H9 (cell line): Measurements from ENCODE around the gene IRS4. TPM values are rescaled to one million over a fixed set of nuclear protein-coding genes. Genes with fewer than 3 reads are reported as not detected.
A peak's percentile ranks its signal among the peaks of the same experiment; 100 is the strongest.

Experiments
- DNase-seq: peaks from one replicate; pipeline ENCODE4 v3.0.0-alpha.2; 2017
- H2AFZ ChIP-seq: one replicate; pipeline ENCODE4 v1.6.1; 2013; ENCODE audit warnings: mild to moderate bottlenecking, low read length, control low read depth, moderate library complexity
- H2AK5ac ChIP-seq: 2 replicates; pipeline ENCODE4 v1.6.1; 2013; ENCODE audit warnings: low read length, control low read depth, mixed read lengths; ENCODE audit not compliant: insufficient read length
- H2BK120ac ChIP-seq: one replicate; pipeline ENCODE4 v1.6.1; 2013; ENCODE audit warnings: low read depth, mild to moderate bottlenecking, low read length, control low read depth, inconsistent platforms; ENCODE audit not compliant: poor library complexity, severe bottlenecking
- H2BK12ac ChIP-seq: 2 replicates; pipeline ENCODE4 v1.6.1; 2013; ENCODE audit warnings: low read length, control low read depth, mixed read lengths, low read depth; ENCODE audit not compliant: insufficient read length
- H2BK15ac ChIP-seq: 2 replicates; pipeline ENCODE4 v1.6.1; 2013; ENCODE audit warnings: low read depth, low read length, control low read depth
- H2BK20ac ChIP-seq: one replicate; pipeline ENCODE4 v1.6.1; 2013; ENCODE audit warnings: low read depth, mild to moderate bottlenecking, low read length, control low read depth, inconsistent platforms; ENCODE audit not compliant: poor library complexity, severe bottlenecking
- H2BK5ac ChIP-seq: 2 replicates; pipeline ENCODE4 v1.6.1; 2013; ENCODE audit warnings: low read length, control low read depth, mixed read lengths; ENCODE audit not compliant: insufficient read length
- H3K14ac ChIP-seq: 2 replicates; pipeline ENCODE4 v1.6.1; 2013; ENCODE audit warnings: low read length, control low read depth; ENCODE audit not compliant: insufficient read depth
- H3K18ac ChIP-seq: 2 replicates; pipeline ENCODE4 v1.6.1; 2013; ENCODE audit warnings: low read depth, mild to moderate bottlenecking, mixed read lengths, low read length, control low read depth; ENCODE audit not compliant: insufficient read length
- H3K23ac ChIP-seq: 2 replicates; pipeline ENCODE4 v1.6.1; 2013; ENCODE audit warnings: low read length, control low read depth, mixed read lengths, low read depth; ENCODE audit not compliant: insufficient read length
- H3K23me2 ChIP-seq: 2 replicates; pipeline ENCODE4 v1.6.1; 2013; ENCODE audit warnings: low read depth, mild to moderate bottlenecking, mixed read lengths, low read length, control low read depth; ENCODE audit not compliant: insufficient read length, poor library complexity, severe bottlenecking
- H3K27ac ChIP-seq: 2 replicates; pipeline ENCODE4 v1.5.1; 2013; ENCODE audit warnings: low read length, control low read depth, mixed read lengths, low read depth; ENCODE audit not compliant: insufficient read length
- H3K27me3 ChIP-seq: 2 replicates; pipeline ENCODE4 v1.6.1; 2013; ENCODE audit warnings: low read length, control low read depth, inconsistent platforms; ENCODE audit not compliant: insufficient read depth
- H3K4ac ChIP-seq: 2 replicates; pipeline ENCODE4 v1.6.1; 2013; ENCODE audit warnings: low read depth, mild to moderate bottlenecking, control low read depth, inconsistent platforms, low read length, moderate library complexity
- H3K4me1 ChIP-seq: 2 replicates; pipeline ENCODE4 v1.6.1; 2013; ENCODE audit warnings: low read length, control low read depth, inconsistent platforms; ENCODE audit not compliant: insufficient read depth
- H3K4me2 ChIP-seq: 2 replicates; pipeline ENCODE4 v1.6.1; 2013; ENCODE audit warnings: low read length, control low read depth, mixed read lengths; ENCODE audit not compliant: insufficient read length, insufficient read depth
- H3K56ac ChIP-seq: 2 replicates; pipeline ENCODE4 v1.6.1; 2013; ENCODE audit warnings: low read depth, mild to moderate bottlenecking, mixed read lengths, low read length, control low read depth; ENCODE audit not compliant: insufficient read length
- H3K79me1 ChIP-seq: 2 replicates; pipeline ENCODE4 v1.6.1; 2013; ENCODE audit warnings: low read depth, mild to moderate bottlenecking, moderate library complexity, low read length, control low read depth, inconsistent platforms; ENCODE audit not compliant: insufficient read depth, poor library complexity, severe bottlenecking
- H3K79me2 ChIP-seq: 2 replicates; pipeline ENCODE4 v1.6.1; 2013; ENCODE audit warnings: low read length, control low read depth, inconsistent platforms; ENCODE audit not compliant: insufficient read depth
- H3K9ac ChIP-seq: 2 replicates; pipeline ENCODE4 v1.6.1; 2013; ENCODE audit warnings: low read length, control low read depth, mixed read lengths; ENCODE audit not compliant: insufficient read length; ENCODE audit errors: extremely low read depth
- H3K9me3 ChIP-seq: one replicate; pipeline ENCODE4 v1.6.1; 2013; ENCODE audit warnings: low read depth, low read length, inconsistent platforms; ENCODE audit not compliant: control insufficient read depth
- H3T11ph ChIP-seq: one replicate; pipeline ENCODE4 v1.6.1; 2013; ENCODE audit warnings: mild to moderate bottlenecking, low read length, control low read depth, inconsistent platforms
- H4K20me1 ChIP-seq: one replicate; pipeline ENCODE4 v1.6.1; 2013; ENCODE audit not compliant: control insufficient read depth, insufficient read length, insufficient read depth
- H4K5ac ChIP-seq: 2 replicates; pipeline ENCODE4 v1.6.1; 2013; ENCODE audit warnings: low read depth, mild to moderate bottlenecking, mixed read lengths, low read length, control low read depth; ENCODE audit not compliant: insufficient read length
- H4K8ac ChIP-seq: replicated peaks from 2 replicates; pipeline ENCODE4 v1.6.1; 2013; ENCODE audit warnings: low read length, control low read depth, mixed read lengths, low read depth; ENCODE audit not compliant: insufficient read length
- H4K91ac ChIP-seq: 2 replicates; pipeline ENCODE4 v1.6.1; 2013; ENCODE audit warnings: low read depth, mild to moderate bottlenecking, moderate library complexity, mixed read lengths, low read length, control low read depth; ENCODE audit not compliant: insufficient read length
- H3K27ac Mint-ChIP-seq, 3 experiments: 2 replicates in 2 of 3; 3 replicates in 1 of 3; pipeline ENCODE4 v1.8.0; 2020 to 2021; ENCODE audit warnings: mixed read lengths in 3 of 3, mild to moderate bottlenecking in 1 of 3, moderate library complexity in 1 of 3
- H3K27me3 Mint-ChIP-seq: 2 replicates; pipeline ENCODE4 v1.8.0; 2021; ENCODE audit warnings: low read depth, mild to moderate bottlenecking, moderate library complexity, mixed read lengths
- H3K36me3 Mint-ChIP-seq, 3 experiments: 2 replicates in 2 of 3; 3 replicates in 1 of 3; pipeline ENCODE4 v1.8.0; 2020 to 2021; ENCODE audit warnings: low read depth in 3 of 3, mixed read lengths in 3 of 3; ENCODE audit not compliant: insufficient read depth in 1 of 3
- H3K4me1 Mint-ChIP-seq, 2 experiments: 2 replicates each; pipeline ENCODE4 v1.8.0; 2020; ENCODE audit warnings: mixed read lengths in 2 of 2
- H3K4me3 Mint-ChIP-seq, 2 experiments: 2 replicates in 1 of 2; 3 replicates in 1 of 2; pipeline ENCODE4 v1.8.0; 2020 to 2021; ENCODE audit warnings: mild to moderate bottlenecking in 2 of 2, mixed read lengths in 2 of 2, moderate library complexity in 1 of 2
- H3K9me3 Mint-ChIP-seq, 2 experiments: 2 replicates in 1 of 2; 3 replicates in 1 of 2; pipeline ENCODE4 v1.8.0; 2020; ENCODE audit warnings: mild to moderate bottlenecking in 2 of 2, mixed read lengths in 2 of 2, moderate library complexity in 1 of 2
- WGBS: extraction: QIAGEN DNeasy Blood & Tissue Kit; methylation state at CpG from one replicate; pipeline ENCODE4 v1.1.7; 2013; ENCODE audit warnings: missing lambda C conversion rate, low lambda C conversion rate, mixed read lengths; ENCODE audit not compliant: insufficient read length; ENCODE audit errors: extremely low coverage; 5-methylcytosine and 5-hydroxymethylcytosine counted together
- total RNA-seq: library from RNA; stranded (reverse); gene quantifications from 2 replicates; pipeline ENCODE4 v1.2.1, GENCODE V29; 2021
- TF ChIP-seq, protein P1 (sequence below): fragments of 200-600 bp; sonication (generic); conservative IDR thresholded peaks from 3 replicates; pipeline ENCODE4 v1.8.0; 2021; ENCODE audit warnings: antibody characterized with exemption, mild to moderate bottlenecking

The IRS4 gene
- total RNA-seq, 1 experiment from 2014 or later = 8.2 TPM

- Histone ChIP-seq H3K9ac (no peak overlapping the region), H3K4ac (no peak overlapping the region), H4K91ac (no peak overlapping the region), H3T11ph (no peak overlapping the region), H3K4me1 (no peaks in the 10 kb centered on the region), H2BK5ac (no peak overlapping the region), H4K5ac (no peak overlapping the region), H3K79me2 (no peaks in the 10 kb centered on the region), H2BK120ac (no peak overlapping the region), H3K23ac (no peak overlapping the region), H2BK15ac (no peak overlapping the region), H3K9me3 (no peaks in the 10 kb centered on the region), H3K14ac (no peak overlapping the region), H3K4me2 (no peak overlapping the region), H4K8ac (no peak overlapping the region), H3K27ac (no peak overlapping the region), H3K79me1 (no peaks in the 10 kb centered on the region), H2AK5ac (no peak overlapping the region), H4K20me1 (no peaks in the 10 kb centered on the region), H2BK20ac (no peak overlapping the region), H3K56ac (no peak overlapping the region), H3K18ac (no peak overlapping the region), H3K27me3 (no peaks in the 10 kb centered on the region), H3K23me2 (no peaks in the 10 kb centered on the region), H2BK12ac (no peak overlapping the region), H2AFZ (no peak overlapping the region)
- H3K4me3 Mint-ChIP-seq = no peak overlapping the region
- peaks cover 0 to 6% (median 3%) of the 10 kb centered on the region in 3 experiments; a peak in 2 of 7 replicates for H3K36me3 Mint-ChIP-seq
- no CpG with 5 or more reads among the region's 1 CpG for WGBS
- peaks cover 0 to 2% of the 10 kb centered on the region in 2 experiments; a peak in 1 of 4 replicates for H3K4me1 Mint-ChIP-seq
- 0 out of 7 replicates have a peak overlapping the region, but pooled peaks of 2 of the 3 experiments have one; percentile 35 to 88 for H3K27ac Mint-ChIP-seq
- TF ChIP-seq, protein P1, sequence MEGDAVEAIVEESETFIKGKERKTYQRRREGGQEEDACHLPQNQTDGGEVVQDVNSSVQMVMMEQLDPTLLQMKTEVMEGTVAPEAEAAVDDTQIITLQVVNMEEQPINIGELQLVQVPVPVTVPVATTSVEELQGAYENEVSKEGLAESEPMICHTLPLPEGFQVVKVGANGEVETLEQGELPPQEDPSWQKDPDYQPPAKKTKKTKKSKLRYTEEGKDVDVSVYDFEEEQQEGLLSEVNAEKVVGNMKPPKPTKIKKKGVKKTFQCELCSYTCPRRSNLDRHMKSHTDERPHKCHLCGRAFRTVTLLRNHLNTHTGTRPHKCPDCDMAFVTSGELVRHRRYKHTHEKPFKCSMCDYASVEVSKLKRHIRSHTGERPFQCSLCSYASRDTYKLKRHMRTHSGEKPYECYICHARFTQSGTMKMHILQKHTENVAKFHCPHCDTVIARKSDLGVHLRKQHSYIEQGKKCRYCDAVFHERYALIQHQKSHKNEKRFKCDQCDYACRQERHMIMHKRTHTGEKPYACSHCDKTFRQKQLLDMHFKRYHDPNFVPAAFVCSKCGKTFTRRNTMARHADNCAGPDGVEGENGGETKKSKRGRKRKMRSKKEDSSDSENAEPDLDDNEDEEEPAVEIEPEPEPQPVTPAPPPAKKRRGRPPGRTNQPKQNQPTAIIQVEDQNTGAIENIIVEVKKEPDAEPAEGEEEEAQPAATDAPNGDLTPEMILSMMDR = peak; percentile 74
- DNase-seq = no peak
- H3K27me3 Mint-ChIP-seq = no peaks in the 10 kb centered on the region
- H3K9me3 Mint-ChIP-seq = no peaks in the 10 kb centered on the region
These were observed 37.0 kb downstream of the IRS4 start for GRCh38 chrX:108699368-108699767.
